Cardiac muscle cell (in vitro differentiated cells and primary cell): ENCODE data around the gene HSH2D. TPM values are rescaled to one million over a fixed set of nuclear protein-coding genes. Genes with fewer than 3 reads are reported as not detected.

Source experiments
- DNase-seq, 2 donors: peaks; one replicate each; pipeline versions ENCODE4 v3.0.0 to v3.0.0-alpha.2; 2010 to 2017; ENCODE audit warnings: low read depth in 1 of 2, low spot score in 1 of 2
- H3K27ac ChIP-seq: fragments of 200-600 bp; sonication (generic); 2 replicates; pipeline ENCODE4 v1.5.1; 2016
- H3K27me3 ChIP-seq: fragments of 200-600 bp; sonication (generic); 2 replicates; pipeline ENCODE4 v1.6.0; 2016; ENCODE audit warnings: control low read depth
- H3K36me3 ChIP-seq: fragments of 200-600 bp; sonication (generic); 2 replicates; pipeline ENCODE4 v1.5.1; 2016; ENCODE audit warnings: control low read depth
- H3K4me1 ChIP-seq: fragments of 200-600 bp; sonication (generic); 2 replicates; pipeline ENCODE4 v1.8.1; 2017; ENCODE audit warnings: low read depth, mild to moderate bottlenecking, mixed run types
- H3K4me3 ChIP-seq: fragments of 200-600 bp; sonication (generic); 2 replicates; pipeline ENCODE4 v1.5.1; 2016; ENCODE audit warnings: mild to moderate bottlenecking
- H3K9me3 ChIP-seq: fragments of 200-600 bp; sonication (generic); 2 replicates; pipeline ENCODE4 v1.5.1; 2017; ENCODE audit warnings: low read depth, mild to moderate bottlenecking, control low read depth
- CTCF ChIP-seq: IDR thresholded peaks from 2 replicates; pipeline ENCODE4 v1.5.1; 2012; ENCODE audit warnings: low read depth, mild to moderate bottlenecking, low read length
- polyA plus RNA-seq: library from polyadenylated mRNA; unstranded; fragments of >200 nt; fragmentation: Nextera tagmentation; extraction: Ambion mirVana; gene quantifications from 2 replicates; pipeline ENCODE4 v1.2.1, GENCODE V29; 2016
- total RNA-seq: library from RNA; depleted of rRNA; stranded (reverse); fragments of >200 nt; gene quantifications from 2 replicates; pipeline ENCODE4 v1.2.3, GENCODE V29; 2016

HSH2D gene
- total and polyA plus RNA-seq, 2 experiments from 2014 or later, result not detected

- H3K4me3 ChIP-seq, result no peak overlapping the region
Observed at GRCh38 chr19:16141043-16141442, 2.4 kb upstream of the HSH2D start.

GRCh38 chr19:16142032-16142580 is 1.4 kb upstream of the HSH2D start:
- no peak overlapping the region for H3K4me3 ChIP-seq
- H3K4me1 ChIP-seq, result no peaks in the 10 kb centered on the region
- no peaks in the 10 kb centered on the region for H3K36me3 ChIP-seq
- no peaks in the 10 kb centered on the region for H3K9me3 ChIP-seq
- no peaks in the 10 kb centered on the region for H3K27me3 ChIP-seq
- TF ChIP-seq CTCF, result no peak
- no peak for DNase-seq
- no peak overlapping the region for H3K27ac ChIP-seq

More at GRCh38 chr19:16141043-16141442, 2.4 kb upstream of the HSH2D start:
- DNase-seq, result no peak
- no peaks in the 10 kb centered on the region for H3K4me1 ChIP-seq
- no peaks in the 10 kb centered on the region for H3K27me3 ChIP-seq
- TF ChIP-seq CTCF, result no peak
- no peak overlapping the region for H3K27ac ChIP-seq
- H3K36me3 ChIP-seq, result no peaks in the 10 kb centered on the region
- no peaks in the 10 kb centered on the region for H3K9me3 ChIP-seq

DNA sequence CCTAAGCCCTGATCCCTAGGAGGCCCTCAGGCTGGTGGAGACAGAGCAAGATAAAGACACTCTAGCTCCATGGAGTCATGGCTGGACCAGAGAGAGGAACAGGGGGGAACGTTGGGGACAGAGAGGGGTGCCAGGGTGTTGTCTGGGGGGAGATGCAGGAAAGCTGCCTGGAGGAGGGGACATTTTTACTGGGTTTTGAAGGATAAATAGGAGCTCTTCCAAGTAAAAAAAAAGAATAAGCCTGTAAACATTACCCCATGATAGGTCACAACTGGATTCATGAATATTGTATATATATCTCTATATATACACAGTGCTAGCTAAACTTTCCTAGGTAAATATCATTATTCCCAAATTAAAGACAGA is 714 bp downstream of the HSH2D start:
- Histone ChIP-seq H3K27me3 (no peaks in the 10 kb centered on the region), H3K4me3 (no peak overlapping the region), H3K36me3 (no peaks in the 10 kb centered on the region), H3K27ac (no peak overlapping the region), H3K9me3 (no peaks in the 10 kb centered on the region), H3K4me1 (no peaks in the 10 kb centered on the region)
- DNase-seq, result no peak
- no peak for TF ChIP-seq CTCF

DNA sequence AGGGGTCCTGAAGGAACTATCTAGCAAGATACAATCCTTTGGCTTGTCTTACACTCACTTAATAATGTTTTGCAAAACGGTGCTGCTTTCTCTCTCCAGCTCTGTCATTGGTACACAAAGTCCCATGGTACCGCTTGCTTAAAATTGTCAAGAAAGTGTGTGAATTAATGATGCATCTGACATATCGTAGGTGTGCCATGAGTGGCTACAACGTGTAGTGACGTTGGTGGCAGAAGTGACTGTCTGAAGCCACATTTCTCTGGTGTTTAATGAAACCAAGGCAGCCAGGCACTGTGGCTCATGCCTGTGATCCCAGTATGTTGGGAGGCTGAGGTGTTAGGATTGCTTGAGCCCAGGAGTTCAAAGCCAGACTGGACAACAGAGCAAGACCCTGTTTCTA is 2.6 kb downstream of the HSH2D start:
- H3K4me1 ChIP-seq, result no peaks in the 10 kb centered on the region

GRCh38 chr19:16148443-16149229 is 5.2 kb downstream of the HSH2D start:
- TF ChIP-seq CTCF, result no peak
- H3K4me3 ChIP-seq, result no peak overlapping the region
- H3K9me3 ChIP-seq, result no peaks in the 10 kb centered on the region
- no peaks in the 10 kb centered on the region for H3K27me3 ChIP-seq
- no peak overlapping the region for H3K27ac ChIP-seq
- H3K4me1 ChIP-seq, result no peaks in the 10 kb centered on the region
- no peak for DNase-seq
- H3K36me3 ChIP-seq, result no peaks in the 10 kb centered on the region

More for the DNA sequence above, 2.6 kb downstream of the HSH2D start:
- Histone ChIP-seq H3K27me3 (no peaks in the 10 kb centered on the region), H3K36me3 (no peaks in the 10 kb centered on the region), H3K9me3 (no peaks in the 10 kb centered on the region), H3K4me3 (no peak overlapping the region), H3K27ac (no peak overlapping the region)
- no peak for TF ChIP-seq CTCF
- no peak for DNase-seq
